HG02973 (cell line): ENCODE results near the gene VPS8.
"Not testable (repeated sequence)": the region's sequence is repeated elsewhere in the genome, so short reads cannot be mapped to it uniquely, and the experiment has no call there.

ENCODE experiments used
- ATAC-seq: cut with Tn5 transposase; IDR thresholded peaks from one replicate; pipeline ENCODE4 v1.9.1; 2021; ENCODE audit warnings: moderate library complexity; ENCODE audit not compliant: unreplicated experiment

Gene VPS8

DNA sequence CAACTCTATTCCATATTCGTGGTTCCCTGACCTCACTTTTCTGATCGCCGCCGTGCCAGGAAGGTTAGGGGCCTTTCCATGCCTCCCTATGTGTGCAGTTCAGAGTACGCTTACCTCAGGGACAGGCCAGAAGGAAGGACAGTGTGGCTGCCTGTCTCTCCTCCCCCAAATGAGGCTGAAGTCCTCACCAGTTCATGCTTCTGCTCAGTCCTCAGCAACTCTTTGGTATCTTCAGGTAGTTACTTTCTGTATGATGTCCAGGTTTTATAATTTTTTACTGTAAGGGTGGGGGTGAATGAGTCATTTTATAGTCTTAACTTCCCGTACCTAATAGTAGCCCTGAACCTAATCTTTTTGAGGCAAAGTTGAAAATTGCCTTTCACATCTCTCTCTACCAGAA is 98.7 kb downstream of the VPS8 start:
- ATAC-seq = no peak

GRCh38 chr3:184911570-184911969 is 99.6 kb downstream of the VPS8 start:
- ATAC-seq = no peak

DNA sequence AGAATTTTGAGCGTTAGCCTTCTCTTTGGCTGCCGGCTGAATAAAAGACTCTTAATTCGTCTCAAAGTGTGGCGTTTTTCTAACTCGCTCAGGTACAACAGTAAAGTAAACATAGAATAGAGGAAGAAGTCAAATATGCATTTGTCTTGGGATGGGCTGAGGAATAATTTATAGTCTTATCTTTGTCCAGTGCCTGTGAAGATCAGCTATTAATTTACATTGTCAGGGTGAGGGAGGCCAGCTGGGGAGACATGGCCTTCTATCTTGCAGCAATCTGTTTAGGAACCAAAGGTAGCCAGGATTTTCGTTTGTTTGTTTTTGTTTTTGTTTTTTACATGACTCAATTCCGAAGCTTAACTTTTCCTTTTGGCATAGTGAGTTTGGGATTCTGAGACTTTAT is 100.2 kb downstream of the VPS8 start:
- no peak for ATAC-seq

GRCh38 chr3:184914628-184915027 is 102.7 kb downstream of the VPS8 start:
- ATAC-seq = no peak

DNA sequence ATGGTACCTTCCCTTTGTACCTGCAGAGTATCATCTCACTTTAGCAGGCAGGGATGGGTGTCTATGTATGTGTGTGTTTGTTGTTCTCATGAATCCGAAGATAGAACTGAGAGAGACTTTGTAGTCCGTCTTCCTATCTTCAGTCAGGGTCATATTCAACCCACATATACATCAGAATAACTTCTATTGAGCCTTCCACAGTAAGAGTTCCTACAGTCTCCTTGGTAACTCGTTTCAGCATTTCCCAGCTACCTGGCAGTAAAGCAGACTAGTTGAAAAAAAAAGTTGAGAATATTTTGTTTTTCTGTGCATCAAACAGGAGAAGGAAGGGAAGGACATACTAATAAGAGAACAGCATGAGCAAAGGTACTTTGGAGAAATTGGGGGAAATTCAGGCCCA is 106.8 kb downstream of the VPS8 start:
- ATAC-seq = no peak

GRCh38 chr3:184919651-184920050 is 107.7 kb downstream of the VPS8 start:
- no peak for ATAC-seq

DNA sequence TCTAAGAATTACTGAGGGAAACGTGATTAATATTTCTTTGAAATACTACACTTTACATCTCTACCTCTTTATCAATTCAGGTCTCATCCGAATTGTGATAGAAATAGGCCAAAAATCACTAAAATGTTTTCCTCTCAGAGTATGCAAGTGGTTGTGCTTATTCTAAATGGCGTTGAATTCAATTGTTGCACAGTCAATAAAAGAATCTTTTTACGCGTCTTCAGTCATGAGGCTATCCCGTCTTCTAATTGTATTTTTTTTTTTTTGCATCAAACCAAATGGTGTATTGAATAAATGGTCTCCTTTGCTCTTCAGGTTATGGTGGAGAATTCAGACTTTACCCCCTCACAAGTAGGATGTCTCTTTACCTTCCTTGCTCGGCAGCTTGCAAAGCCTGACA is 112.6 kb downstream of the VPS8 start:
- no peak for ATAC-seq

- ATAC-seq = no peak
These were observed 115.9 kb downstream of the VPS8 start for GRCh38 chr3:184927796-184928315.

GRCh38 chr3:184932777-184933176 is 120.8 kb downstream of the VPS8 start:
- ATAC-seq = no peak

GRCh38 chr3:184937611-184938010 is 125.6 kb downstream of the VPS8 start:
- no peak for ATAC-seq

- ATAC-seq = no peak
These were observed 129.4 kb downstream of the VPS8 start for GRCh38 chr3:184941408-184941807.

- ATAC-seq = no peak
These were observed 130.8 kb downstream of the VPS8 start for GRCh38 chr3:184942735-184943134.

- no peak for ATAC-seq
These were observed 132.3 kb downstream of the VPS8 start for GRCh38 chr3:184944241-184944640.

- ATAC-seq = no peak
These were observed 134.1 kb downstream of the VPS8 start for GRCh38 chr3:184945886-184946625.

- no peak for ATAC-seq
These were observed 135.0 kb downstream of the VPS8 start for GRCh38 chr3:184946917-184947316.

GRCh38 chr3:184949251-184949965 is 137.4 kb downstream of the VPS8 start:
- no peak for ATAC-seq

DNA sequence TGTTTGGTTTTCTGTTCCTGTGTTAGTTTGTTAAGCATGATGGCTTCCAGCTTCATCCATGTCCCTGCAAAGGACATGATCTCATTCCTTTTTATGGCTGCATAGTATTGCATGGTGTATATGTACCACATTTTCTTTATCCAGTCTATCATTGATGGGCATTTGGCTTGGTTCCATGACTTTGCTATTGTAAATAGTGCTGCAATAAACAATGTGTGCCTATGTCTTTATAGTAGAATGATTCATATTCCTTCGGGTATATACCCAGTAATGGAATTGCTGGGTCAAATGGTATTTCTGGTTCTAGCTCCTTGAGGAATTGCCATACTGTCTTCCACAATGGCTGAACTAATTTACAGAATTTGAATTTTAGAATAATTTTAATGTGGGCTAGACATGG is 138.8 kb downstream of the VPS8 start:
- not testable (repeated sequence) for ATAC-seq

- ATAC-seq = no peak
These were observed 140.7 kb downstream of the VPS8 start for GRCh38 chr3:184952671-184953070.

DNA sequence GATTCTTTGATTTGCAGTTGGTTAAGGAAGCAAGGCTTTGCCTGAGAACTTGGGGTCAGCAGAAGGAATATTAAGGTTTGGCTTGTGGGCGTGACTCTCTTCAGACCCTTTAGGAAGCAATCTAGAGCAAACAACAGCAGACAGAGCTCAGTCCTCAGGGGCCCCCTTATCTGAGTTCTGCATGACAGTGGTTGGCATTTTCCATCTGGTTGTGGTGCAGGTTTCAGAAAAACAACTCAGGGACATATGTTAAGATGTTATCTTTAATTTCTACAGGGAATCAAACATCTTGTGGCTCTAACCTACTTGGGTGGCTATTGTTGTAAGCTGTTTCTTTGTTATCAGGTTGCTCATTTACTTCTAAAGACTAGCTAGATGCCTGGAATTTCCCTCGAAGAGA is 141.4 kb downstream of the VPS8 start:
- ATAC-seq = no peak

GRCh38 chr3:184954251-184954650 is 142.3 kb downstream of the VPS8 start:
- no peak for ATAC-seq

DNA sequence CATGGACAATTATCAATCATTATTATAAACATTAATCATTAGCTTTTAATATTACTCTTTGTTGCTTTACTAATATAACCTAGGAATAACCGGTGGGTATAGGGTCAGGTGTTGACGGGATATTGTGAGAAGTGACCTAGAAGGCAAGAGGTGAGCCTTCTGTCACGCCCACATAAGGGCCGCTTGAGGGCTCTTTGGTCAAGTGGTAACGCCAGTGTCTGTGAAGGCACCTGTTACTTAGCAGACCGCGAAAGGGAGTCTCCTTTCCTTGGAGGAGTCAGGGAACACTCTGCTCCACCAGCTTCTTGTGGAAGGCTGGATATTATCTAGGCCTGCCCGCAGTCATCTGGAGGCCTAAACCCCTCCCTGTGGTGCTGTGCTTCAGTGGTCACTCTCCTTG is 142.9 kb downstream of the VPS8 start:
- not testable (repeated sequence) for ATAC-seq
